HEK293T (cell line): Measurements from ENCODE around the gene UBE2G1.

ENCODE experiments used
- BHLHE40 ChIP-seq: fragments of 450-650 bp; IDR thresholded peaks from 2 replicates; pipeline ENCODE4 v1.6.1; 2016; ENCODE audit warnings: mild to moderate bottlenecking, moderate library complexity, borderline replicate concordance
- ELF4 ChIP-seq: fragments of 450-650 bp; IDR thresholded peaks from 2 replicates; pipeline ENCODE4 v1.6.1; 2017; ENCODE audit warnings: antibody characterized with exemption
- HDGF ChIP-seq: fragments of 450-650 bp; IDR thresholded peaks from 2 replicates; pipeline ENCODE4 v1.6.1; 2017; ENCODE audit warnings: antibody characterized with exemption, borderline replicate concordance
- SP1 ChIP-seq: fragments of 450-650 bp; IDR thresholded peaks from 2 replicates; pipeline ENCODE4 v1.6.1; 2017

GRCh38 chr17:4261452-4261851 is 105.0 kb downstream of the UBE2G1 start:
- TF ChIP-seq HDGF (no peak), ELF4 (no peak), BHLHE40 (no peak), SP1 (no peak)
